Stromal cell of bone marrow (primary cell): ENCODE results near the gene IMMP2L.
"Not testable (repeated sequence)": the region's sequence is repeated elsewhere in the genome, so short reads cannot be mapped to it uniquely, and the experiment has no call there.

Experiments used
- DNase-seq: peaks from one replicate; pipeline ENCODE4 v3.0.0-alpha.2; 2012; ENCODE audit warnings: low read depth

IMMP2L gene

GRCh38 chr7:111333010-111333409 is 229.3 kb downstream of the IMMP2L start:
- no peak for DNase-seq

- DNase-seq, result no peak
These were observed 232.1 kb downstream of the IMMP2L start for GRCh38 chr7:111330235-111330523.

DNA sequence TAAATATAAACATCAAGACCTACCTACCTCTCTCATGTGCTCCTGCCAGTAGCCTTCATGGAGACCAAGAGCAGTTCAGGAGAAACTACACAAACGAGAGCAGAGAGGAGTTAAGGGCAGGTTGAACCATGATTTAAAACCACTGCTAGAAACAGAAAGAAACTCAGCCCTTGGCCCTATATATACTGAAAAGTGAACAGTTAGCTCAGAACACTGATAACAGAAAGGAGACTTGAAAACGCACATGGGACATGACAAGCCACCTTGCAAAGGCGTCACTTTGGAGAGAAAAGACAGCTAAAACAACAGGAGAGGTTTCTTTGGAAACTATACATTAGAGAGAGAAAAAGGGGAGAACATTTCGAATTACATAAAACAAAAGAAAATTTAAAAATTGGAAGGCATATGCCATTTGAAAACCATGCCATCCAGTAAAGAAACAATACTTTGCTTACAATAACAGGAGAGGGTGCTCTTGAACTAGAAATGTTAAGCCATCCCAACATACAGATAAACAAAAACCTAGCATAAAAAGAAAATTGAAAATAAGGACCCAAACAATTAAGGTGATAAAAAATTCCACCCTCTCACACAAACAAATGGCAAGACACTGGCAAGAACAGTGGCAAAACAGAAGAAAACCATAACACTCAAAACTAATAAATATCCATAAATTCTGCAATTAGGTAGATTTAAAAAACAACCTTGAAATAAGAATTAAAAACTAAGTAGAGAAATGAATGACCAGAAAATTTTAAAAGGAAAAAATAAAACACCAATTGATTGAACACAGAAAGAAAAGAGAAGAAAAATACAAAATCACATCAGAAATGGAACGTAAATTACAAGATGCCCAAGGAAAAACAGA is 232.7 kb downstream of the IMMP2L start:
- no peak for DNase-seq

- no peak for DNase-seq
These were observed 233.8 kb downstream of the IMMP2L start for GRCh38 chr7:111328487-111328886.

DNA sequence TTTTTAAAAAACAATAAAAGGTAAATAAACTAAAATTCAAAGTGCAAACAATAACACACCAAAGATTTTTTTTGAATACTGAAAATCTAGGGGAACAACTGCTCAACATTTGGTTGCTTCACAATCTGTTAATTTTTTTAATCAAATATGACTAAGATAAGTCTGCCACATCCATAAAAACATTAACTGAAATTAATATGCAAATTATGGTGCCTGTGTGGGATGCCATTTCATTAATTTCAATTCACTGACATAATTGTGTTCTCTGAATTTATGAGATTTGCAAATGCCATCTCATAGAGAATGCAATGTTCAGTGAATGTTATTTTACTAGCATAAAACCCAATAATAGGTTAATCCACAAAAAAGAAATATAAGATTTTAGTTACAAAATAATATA is 237.5 kb downstream of the IMMP2L start:
- no peak for DNase-seq

DNA sequence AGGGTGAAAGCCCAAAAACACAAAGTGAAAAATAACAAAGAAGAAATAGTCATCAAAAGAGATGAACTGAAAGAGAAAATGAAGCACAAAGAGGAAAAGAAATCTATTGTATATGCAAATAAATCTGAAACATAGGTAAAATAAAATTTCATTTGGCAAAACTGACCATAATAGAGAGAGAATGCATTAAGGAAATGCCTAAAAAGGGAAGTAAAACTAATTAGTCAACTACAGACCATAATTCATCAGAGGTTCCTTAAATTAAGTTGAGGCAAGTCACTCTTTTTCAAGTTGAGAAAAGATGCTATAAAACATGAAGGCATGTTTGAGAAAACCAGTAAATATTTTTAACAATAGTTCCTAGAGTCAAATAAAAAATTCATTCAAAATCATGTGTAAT is 238.1 kb downstream of the IMMP2L start:
- no peak for DNase-seq

DNA sequence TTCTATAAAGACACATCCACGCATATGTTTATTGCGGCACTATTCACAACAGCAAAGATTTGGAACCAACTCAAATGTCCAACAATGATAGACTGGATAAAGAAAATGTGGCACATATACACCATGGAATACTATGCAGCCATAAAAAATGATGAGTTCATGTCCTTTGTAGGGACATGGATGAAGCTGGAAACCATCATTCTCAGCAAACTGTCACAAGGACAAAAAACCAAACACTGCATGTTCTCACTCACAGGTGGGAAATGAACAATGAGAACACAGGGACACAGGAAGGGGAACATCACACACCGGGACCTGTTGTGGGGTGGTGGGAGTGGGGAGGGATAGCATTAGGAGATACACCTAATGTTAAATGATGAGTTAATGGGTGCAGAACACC is 238.6 kb downstream of the IMMP2L start:
- not testable (repeated sequence) for DNase-seq

- no peak for DNase-seq
These were observed 242.2 kb downstream of the IMMP2L start for GRCh38 chr7:111320133-111320532.

DNA sequence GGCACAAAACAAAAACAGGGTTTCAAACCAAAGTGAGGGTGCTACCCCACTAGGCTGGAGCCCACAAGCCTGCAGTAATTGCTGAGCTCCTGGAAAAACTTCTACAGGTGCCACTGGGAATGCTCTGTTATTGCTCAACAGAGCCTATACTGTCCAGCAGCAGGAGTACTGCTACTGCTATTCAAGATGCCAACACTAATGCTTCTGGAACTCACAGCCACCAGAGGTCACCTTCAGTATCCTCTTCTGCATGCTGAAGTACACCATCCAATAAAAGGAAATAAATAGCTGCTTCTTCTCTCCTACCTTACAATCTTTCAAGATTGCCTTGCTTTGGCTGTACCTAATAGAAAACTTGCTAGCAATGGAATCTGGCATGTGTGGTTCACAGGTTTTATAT is 249.3 kb downstream of the IMMP2L start:
- DNase-seq, result peak; percentile 4

DNA sequence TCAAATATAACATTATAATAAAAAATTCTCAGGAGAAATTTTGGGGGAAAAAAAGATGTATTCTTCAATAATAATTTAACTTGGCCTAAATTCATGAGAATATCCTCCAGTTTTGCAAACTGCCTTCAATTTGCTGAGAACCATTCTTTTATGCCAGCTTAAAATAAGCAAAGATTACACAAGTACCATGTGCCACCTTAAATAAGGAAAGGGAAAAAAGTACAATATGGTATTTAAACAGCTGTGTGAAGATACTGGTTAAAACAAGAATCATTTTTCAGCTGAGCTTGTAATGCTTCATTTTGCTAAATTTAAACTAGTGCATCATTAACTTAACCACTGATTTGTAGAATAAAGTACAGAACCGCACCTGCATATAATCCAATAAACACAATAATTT is 253.6 kb downstream of the IMMP2L start:
- DNase-seq, result no peak

DNA sequence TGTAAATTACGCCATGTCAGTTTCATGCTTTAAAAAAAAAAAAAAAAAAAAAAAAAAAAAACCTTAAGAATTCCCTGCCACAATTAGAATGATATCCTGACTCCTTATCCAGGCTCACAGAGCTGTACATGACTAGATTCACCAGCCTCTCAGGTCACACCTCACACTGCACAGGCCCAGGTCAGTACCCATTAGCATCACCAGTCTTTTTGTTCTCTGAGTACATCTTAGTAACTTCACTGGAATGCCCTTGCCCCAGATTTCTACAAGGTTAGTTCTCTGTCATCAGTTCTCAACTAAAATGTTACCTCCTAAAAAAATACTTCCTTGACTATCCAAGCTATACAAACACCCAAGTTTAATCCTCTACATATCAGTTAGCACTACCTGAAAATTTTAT is 260.4 kb downstream of the IMMP2L start:
- no peak for DNase-seq

- DNase-seq, result no peak
These were observed 267.8 kb downstream of the IMMP2L start for GRCh38 chr7:111294494-111294893.

GRCh38 chr7:111292026-111292470 is 270.2 kb downstream of the IMMP2L start:
- DNase-seq, result peak; percentile 39

- no peak for DNase-seq
These were observed 271.3 kb downstream of the IMMP2L start for GRCh38 chr7:111290982-111291381.

- DNase-seq, result no peak
These were observed 271.9 kb downstream of the IMMP2L start for GRCh38 chr7:111290419-111290818.

- DNase-seq, result not testable (repeated sequence)
These were observed 273.9 kb downstream of the IMMP2L start for GRCh38 chr7:111288441-111288840.

DNA sequence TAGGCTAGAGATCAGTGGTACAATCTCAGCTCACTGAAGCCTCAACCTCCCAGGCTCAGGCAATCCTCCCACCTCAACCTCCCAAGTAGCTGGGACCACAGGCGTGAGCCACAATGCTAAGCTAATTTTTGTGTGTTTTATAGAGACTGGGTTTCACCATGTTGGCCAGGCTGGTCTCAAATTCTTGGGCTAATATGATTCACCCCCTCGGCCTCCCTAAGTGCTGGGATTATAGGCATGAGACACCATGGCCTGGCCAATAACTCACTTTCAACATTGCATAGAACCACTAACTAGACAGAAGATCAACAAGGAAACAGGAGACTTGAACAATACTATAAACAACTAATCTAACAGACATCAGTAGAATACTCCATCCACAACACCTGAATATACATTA is 279.7 kb downstream of the IMMP2L start:
- no peak for DNase-seq

DNA sequence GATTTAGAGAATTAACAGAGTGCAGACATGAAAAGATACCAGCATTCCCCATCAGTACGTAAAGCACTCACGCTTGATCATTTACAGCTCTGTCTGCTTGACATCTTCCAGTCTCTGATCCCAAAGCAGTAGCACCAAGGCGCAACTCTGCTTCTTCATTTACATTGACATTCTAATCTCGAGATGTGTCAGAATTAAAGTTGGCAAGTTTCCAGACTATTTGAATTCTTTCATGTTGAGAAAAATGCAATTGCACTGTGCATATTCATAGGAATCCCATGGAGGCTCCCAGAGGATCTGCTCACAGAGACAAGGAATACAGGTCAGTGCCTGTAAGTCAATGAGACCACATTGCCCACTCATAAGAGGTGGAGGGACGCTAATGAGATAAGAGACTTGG is 287.4 kb downstream of the IMMP2L start:
- no peak for DNase-seq

GRCh38 chr7:111272092-111272491 is 290.2 kb downstream of the IMMP2L start:
- no peak for DNase-seq

- DNase-seq, result not testable (repeated sequence)
These were observed 291.5 kb downstream of the IMMP2L start for GRCh38 chr7:111270794-111271193.

DNA sequence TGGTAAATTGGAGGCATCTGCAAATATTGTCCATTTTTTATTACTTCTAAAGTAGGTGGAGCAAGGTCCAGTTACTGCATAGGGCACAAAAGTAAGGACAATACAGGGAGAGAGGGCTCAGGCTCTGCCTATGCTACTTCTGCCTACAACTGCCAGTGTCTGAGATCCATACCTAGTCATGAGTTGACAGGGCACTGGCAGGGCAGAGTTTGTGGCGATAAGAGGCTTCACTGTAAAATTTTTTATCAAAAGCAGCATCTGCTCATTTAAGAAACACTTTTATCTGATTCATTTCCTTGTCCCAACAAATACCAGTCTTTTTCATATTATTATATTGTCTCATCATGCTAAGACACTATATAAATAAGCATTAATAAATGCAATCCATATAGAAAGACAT is 293.4 kb downstream of the IMMP2L start:
- no peak for DNase-seq

GRCh38 chr7:111266613-111267012 is 295.7 kb downstream of the IMMP2L start:
- peak; percentile 9 for DNase-seq

DNA sequence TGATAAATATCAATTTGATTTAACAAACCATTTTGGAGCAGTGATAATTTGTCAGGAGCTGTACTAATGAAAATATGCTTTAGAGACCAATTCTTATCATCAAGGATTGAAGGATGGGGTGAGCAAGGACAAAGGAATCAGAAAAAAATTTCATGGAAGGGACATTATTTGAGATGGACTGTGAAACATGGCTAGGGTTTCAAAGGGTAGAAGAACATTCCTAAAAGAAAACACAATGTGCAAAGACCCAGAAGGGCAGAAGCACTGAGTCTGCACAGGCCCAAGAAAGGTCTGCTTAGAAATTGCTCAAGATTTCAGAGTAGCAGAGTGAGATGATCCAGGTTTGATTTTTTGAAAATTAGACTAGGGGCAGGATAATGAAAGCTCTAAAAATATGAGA is 296.9 kb downstream of the IMMP2L start:
- no peak for DNase-seq

DNA sequence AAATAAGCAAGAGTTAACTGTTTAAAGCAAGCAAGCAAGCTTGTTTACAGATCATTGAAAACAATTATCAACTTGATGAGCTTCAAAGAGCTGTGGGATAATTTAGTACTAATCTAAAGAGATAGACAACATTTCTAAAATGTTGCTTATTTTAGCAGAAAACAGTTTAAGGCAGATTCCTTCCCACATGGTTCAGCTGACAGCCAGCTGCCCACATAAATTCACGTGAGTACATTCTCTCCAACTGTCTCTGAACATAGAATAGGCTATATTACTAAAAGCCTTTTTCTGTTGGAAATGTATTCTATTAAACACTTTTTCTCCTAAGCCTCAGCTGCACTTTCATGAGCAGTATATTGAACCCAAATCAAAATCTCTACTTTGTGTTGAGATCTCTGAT is 297.3 kb downstream of the IMMP2L start:
- no peak for DNase-seq
